H1 (cell line): ENCODE data around the gene AGRN. TPM values are rescaled to one million over a fixed set of nuclear protein-coding genes. Genes with fewer than 3 reads are reported as not detected.

Experiments used
- CREB1 ChIP-seq: IDR thresholded peaks from 2 replicates; pipeline ENCODE4 v1.6.1; 2012; ENCODE audit warnings: inconsistent platforms
- RBBP5 ChIP-seq: IDR thresholded peaks from 2 replicates; pipeline ENCODE4 v1.7.1; 2012; ENCODE audit warnings: low read depth, mild to moderate bottlenecking, inconsistent platforms, low read length, moderate library complexity, borderline replicate concordance
- polyA plus RNA-seq, 7 experiments: library from polyadenylated mRNA; depleted of rRNA in 3 of 7; stranded (reverse) in 5 of 7; unstranded in 2 of 7; fragments of >200 nt in 5 of 7; fragments of 200-250 nt in 2 of 7; gene quantifications; 1 replicate in 5 of 7; 2 replicates in 1 of 7; 4 replicates in 1 of 7; pipeline versions ENCODE4 v1.2.1 to v1.2.3, GENCODE V29; 2011 to 2013; ENCODE audit warnings: missing spikeins in 2 of 7, mixed read lengths in 2 of 7
- total RNA-seq: library from RNA; stranded (reverse); fragmentation: NEBNext Ultra II Directional; extraction: Animal tissue kit (Norgen Biotek cat#: 25700); gene quantifications from 2 replicates; pipeline ENCODE4 v1.2.1, GENCODE V29; 2021

AGRN gene
- total and polyA plus RNA-seq, 2 of the 8 experiments (the other 6 are each of a cell fraction or from before 2014, with no cell fraction given): 52.3 to 155 TPM

DNA sequence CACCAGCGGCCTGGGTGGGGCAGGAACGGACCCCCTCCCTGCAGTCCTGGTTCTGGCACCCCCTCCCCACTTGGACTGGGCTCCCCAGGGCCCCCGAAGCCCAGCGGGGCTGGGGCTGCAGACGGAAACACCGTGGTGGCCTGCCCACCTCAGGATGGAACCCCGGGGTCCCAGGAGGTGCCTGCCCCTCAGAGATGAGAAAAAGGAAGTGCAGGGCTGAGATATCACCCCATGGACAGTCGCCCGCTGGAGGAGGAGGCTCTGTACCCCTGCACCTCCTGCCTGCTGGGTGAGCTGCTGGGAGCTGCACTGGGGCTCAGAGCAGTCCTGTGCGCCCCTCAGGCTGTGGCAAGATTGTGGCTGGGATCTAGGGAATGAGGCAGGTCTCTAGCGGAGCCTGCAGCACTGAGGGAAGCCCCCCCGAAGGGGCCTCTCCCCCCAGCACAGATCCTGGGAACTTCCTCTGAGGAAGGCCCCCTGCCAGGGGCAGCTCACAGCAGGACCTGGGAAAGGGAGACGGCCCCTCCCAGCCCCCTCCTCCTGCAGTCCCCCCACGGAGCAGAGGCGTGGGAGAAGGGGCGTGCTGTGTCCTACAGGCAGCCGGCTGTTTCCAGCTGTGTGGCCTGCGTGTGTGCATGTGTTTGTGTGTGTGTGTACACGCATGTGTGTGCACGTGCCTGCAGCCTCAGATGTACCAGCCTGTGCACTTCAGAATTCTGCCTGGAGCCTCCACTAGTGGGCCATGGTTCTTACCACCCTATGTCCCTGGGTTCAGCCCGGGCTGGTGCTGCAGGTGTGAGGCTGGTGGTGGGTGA lies 6.9 kb downstream of the AGRN start (continued):
- TF ChIP-seq CREB1 (no peak), RBBP5 (no peak)
- TF ChIP-seq, all 59 proteins: peak for 0
